Esophagus muscularis mucosa (tissue), 4 donors: ENCODE data around the gene ASB10. TPM values are rescaled to one million over a fixed set of nuclear protein-coding genes. Genes with fewer than 3 reads are reported as not detected.

Experiments used
- DNase-seq: peaks from one replicate; pipeline ENCODE4 v3.0.0-alpha.2; 2017; ENCODE audit errors: extremely low spot score
- H3K27ac ChIP-seq, 4 donors: fragments of 200-600 bp; sonication (generic); replicated peaks in 1 of 4; 1 replicate in 3 of 4; 2 replicates in 1 of 4; pipeline ENCODE4 v1.5.1; 2016 to 2019; ENCODE audit warnings: mild to moderate bottlenecking in 1 of 4
- H3K27me3 ChIP-seq, 4 donors: fragments of 200-600 bp; sonication (generic); one replicate each; pipeline versions ENCODE4 v1.5.1 to v1.6.0; 2016 to 2019
- H3K36me3 ChIP-seq, 4 donors: fragments of 200-600 bp; sonication (generic); one replicate each; pipeline ENCODE4 v1.5.1; 2016 to 2019
- H3K4me1 ChIP-seq, 4 donors: fragments of 200-600 bp; sonication (generic); one replicate each; pipeline ENCODE4 v1.5.1; 2016 to 2019
- H3K4me3 ChIP-seq, 4 donors: fragments of 200-600 bp; sonication (generic); 1 replicate in 2 of 4; 2 replicates in 2 of 4; pipeline ENCODE4 v1.5.1; 2016 to 2019; ENCODE audit warnings: mild to moderate bottlenecking in 4 of 4, moderate library complexity in 1 of 4
- H3K9me3 ChIP-seq, 4 donors: fragments of 200-600 bp; sonication (generic); 1 replicate in 3 of 4; 2 replicates in 1 of 4; pipeline ENCODE4 v1.5.1; 2016 to 2019
- EP300 ChIP-seq: sonication (generic); formaldehyde crosslinking; IDR thresholded peaks from one replicate; pipeline ENCODE4 v1.6.1; 2017; ENCODE audit warnings: antibody characterized with exemption
- POLR2A ChIP-seq: fragments of 450-650 bp; IDR thresholded peaks from one replicate; pipeline ENCODE4 v1.6.1; 2017; ENCODE audit warnings: antibody characterized with exemption, moderate library complexity, mild to moderate bottlenecking, low read depth
- POLR2AphosphoS5 ChIP-seq, 2 donors: sonication (generic); formaldehyde crosslinking; IDR thresholded peaks; one replicate each; pipeline ENCODE4 v1.6.1; 2017; ENCODE audit warnings: antibody characterized with exemption in 2 of 2
- WGBS: methylation state at CpG from one replicate; pipeline ENCODE4 v1.1.5; 2018; 5-methylcytosine and 5-hydroxymethylcytosine counted together
- intact Hi-C: fragments of 100-400 bp; cut with DNase I; formaldehyde crosslinking; loops from one replicate; pipeline ENCODE4 v1.15.1; 2023
- total RNA-seq, 4 donors: library from RNA; depleted of rRNA; stranded (reverse); fragments of >200 nt; gene quantifications; one replicate each; pipeline versions ENCODE4 v1.1.0 to v1.2.1, GENCODE V29; 2016
- TF ChIP-seq, protein P1 (sequence below), 3 experiments: fragments of 200-600 bp in 2 of 3; fragments of 450-650 bp in 1 of 3; sonication (generic) in 2 of 3; IDR thresholded peaks; one replicate each; pipeline ENCODE4 v1.5.1; 2017 to 2019; ENCODE audit warnings: antibody characterized with exemption in 3 of 3, mild to moderate bottlenecking in 2 of 3, moderate library complexity in 1 of 3

ASB10 gene
- total RNA-seq, 4 donors from 2014 or later: not detected

DNA sequence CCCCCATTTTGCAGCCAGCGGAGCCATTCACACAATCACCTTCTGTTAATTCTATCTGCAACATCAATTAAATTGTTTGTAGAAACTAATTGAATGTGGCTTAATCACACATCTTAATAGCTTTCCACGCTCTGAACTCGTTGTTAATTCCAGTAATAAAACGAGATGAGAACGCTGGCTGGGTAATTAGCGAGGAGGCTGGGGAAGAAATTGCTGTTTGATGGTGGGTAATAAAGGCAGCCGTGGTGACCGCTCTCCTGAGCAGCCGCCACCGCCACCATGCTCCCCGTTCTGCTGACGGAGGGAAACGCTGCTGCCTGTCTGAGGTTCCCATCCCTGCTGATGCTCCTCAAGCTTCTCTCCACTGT is 55.8 kb downstream of the ASB10 start:
- DNase-seq: no peak
- H3K27me3 ChIP-seq: no peaks in the 10 kb centered on the region
- no peak for TF ChIP-seq POLR2A
- TF ChIP-seq, protein P1, sequence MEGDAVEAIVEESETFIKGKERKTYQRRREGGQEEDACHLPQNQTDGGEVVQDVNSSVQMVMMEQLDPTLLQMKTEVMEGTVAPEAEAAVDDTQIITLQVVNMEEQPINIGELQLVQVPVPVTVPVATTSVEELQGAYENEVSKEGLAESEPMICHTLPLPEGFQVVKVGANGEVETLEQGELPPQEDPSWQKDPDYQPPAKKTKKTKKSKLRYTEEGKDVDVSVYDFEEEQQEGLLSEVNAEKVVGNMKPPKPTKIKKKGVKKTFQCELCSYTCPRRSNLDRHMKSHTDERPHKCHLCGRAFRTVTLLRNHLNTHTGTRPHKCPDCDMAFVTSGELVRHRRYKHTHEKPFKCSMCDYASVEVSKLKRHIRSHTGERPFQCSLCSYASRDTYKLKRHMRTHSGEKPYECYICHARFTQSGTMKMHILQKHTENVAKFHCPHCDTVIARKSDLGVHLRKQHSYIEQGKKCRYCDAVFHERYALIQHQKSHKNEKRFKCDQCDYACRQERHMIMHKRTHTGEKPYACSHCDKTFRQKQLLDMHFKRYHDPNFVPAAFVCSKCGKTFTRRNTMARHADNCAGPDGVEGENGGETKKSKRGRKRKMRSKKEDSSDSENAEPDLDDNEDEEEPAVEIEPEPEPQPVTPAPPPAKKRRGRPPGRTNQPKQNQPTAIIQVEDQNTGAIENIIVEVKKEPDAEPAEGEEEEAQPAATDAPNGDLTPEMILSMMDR (IDR thresholded peaks at IDR 0.05): no peak
- TF ChIP-seq EP300: no peak
- no peak for TF ChIP-seq POLR2AphosphoS5 (IDR thresholded peaks at IDR 0.05)
- no peaks in the 10 kb centered on the region for H3K9me3 ChIP-seq
- 91% methylated on average over 13 of the region's 13 CpGs for WGBS
- peaks cover 53 to 95% (median 86%) of the 10 kb centered on the region in 4 donors for H3K36me3 ChIP-seq
- intact Hi-C loops: no loop called here
- H3K27ac ChIP-seq: no peak overlapping the region
- H3K4me3 ChIP-seq: no peak overlapping the region
- H3K4me1 ChIP-seq: peaks cover under 1 to 13% (median 5%) of the 10 kb centered on the region in 4 donors

- Histone ChIP-seq H3K9me3 (no peaks in the 10 kb centered on the region), H3K27me3 (no peaks in the 10 kb centered on the region), H3K4me1 (peaks cover 5 to 18% (median 10%) of the 10 kb centered on the region in 4 donors), H3K27ac (no peak overlapping the region), H3K4me3 (no peak overlapping the region), H3K36me3 (peaks cover 50 to 91% (median 81%) of the 10 kb centered on the region in 4 donors)
- 94% methylated on average over 14 of the region's 17 CpGs for WGBS
- no peak for DNase-seq
- intact Hi-C loops: no loop called here
- TF ChIP-seq POLR2A: no peak
- no peak for TF ChIP-seq POLR2AphosphoS5 (IDR thresholded peaks at IDR 0.05)
- TF ChIP-seq, protein P1 (IDR thresholded peaks at IDR 0.05): no peak
Observed at GRCh38 chr7:151130741-151131157, 56.3 kb downstream of the ASB10 start.

GRCh38 chr7:151129960-151130591 is 57.0 kb downstream of the ASB10 start:
- DNase-seq: no peak
- intact Hi-C loops: loop anchor here (10.0 kb wide), 1 partner anchor 115 kb away; the partner anchor contains the start of gene SMARCD3
- Histone ChIP-seq H3K4me1 (peaks cover 11 to 24% (median 16%) of the 10 kb centered on the region in 4 donors), H3K36me3 (peaks cover 43 to 84% (median 75%) of the 10 kb centered on the region in 4 donors), H3K4me3 (no peak overlapping the region), H3K27me3 (no peaks in the 10 kb centered on the region), H3K9me3 (no peaks in the 10 kb centered on the region), H3K27ac (no peak overlapping the region)
- TF ChIP-seq, protein P1 (IDR thresholded peaks at IDR 0.05): no peak
- no peak for TF ChIP-seq POLR2A
- 96% methylated on average over 8 of the region's 9 CpGs for WGBS

DNA sequence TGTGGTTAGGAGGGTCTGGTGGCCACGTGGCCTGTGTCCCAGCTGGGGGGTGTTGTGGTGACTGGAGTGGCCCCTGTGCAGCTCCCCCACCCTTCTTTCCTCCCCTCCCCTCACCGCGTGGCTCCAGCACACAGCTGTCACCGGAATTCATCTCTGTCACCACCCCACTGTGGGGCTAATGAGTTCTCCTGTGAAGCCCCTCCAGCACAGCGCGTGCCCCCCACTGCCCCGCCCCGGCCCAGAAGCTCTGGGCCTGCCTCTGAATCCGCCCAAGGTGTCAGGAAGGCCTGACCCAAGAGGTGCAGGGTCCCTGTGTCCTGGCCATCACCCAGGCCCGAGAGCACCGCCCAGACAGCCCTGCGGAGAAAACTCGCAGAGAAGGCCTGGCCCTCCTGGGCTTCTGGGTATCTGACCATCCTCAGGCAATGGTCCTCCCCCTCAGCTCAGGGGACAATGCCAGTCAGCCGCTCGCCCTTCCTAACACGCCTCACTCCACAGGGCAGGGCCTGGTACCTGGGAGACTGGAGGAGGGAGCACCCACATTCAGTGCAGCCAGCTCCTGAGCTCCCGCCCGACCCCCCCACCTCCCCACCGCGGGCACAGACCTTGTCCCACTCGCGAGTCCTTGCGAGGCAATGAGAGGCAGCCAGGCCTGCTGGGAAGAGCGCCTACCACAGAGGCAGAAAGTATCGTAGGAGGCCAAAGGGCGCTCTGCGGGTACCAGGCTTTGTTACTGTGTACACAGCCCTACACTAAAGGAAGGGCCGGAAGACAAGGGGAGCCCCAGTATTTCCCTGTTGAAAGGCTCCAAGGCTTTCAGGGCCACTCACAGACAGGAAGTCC is 57.7 kb downstream of the ASB10 start:
- TF ChIP-seq POLR2AphosphoS5 (IDR thresholded peaks at IDR 0.05) (no peak), EP300 (no peak), POLR2A (no peak)
- TF ChIP-seq, protein P1 (IDR thresholded peaks at IDR 0.05): no peak
- H3K9me3 ChIP-seq: no peaks in the 10 kb centered on the region
- intact Hi-C loops: loop anchor here (10.0 kb wide), 1 partner anchor 115 kb away; the partner anchor contains the start of gene SMARCD3
- 78% methylated on average over 22 of the region's 28 CpGs for WGBS
- no peak for DNase-seq
- peaks cover 13 to 27% (median 20%) of the 10 kb centered on the region in 4 donors for H3K4me1 ChIP-seq
- peaks cover 38 to 82% (median 74%) of the 10 kb centered on the region in 4 donors for H3K36me3 ChIP-seq
- no peaks in the 10 kb centered on the region for H3K27me3 ChIP-seq
- H3K4me3 ChIP-seq: no peak overlapping the region
- no peak overlapping the region for H3K27ac ChIP-seq
